GM19035 (cell line): ENCODE results near the gene CACNA1H.
"Not testable (repeated sequence)": the region's sequence is repeated elsewhere in the genome, so short reads cannot be mapped to it uniquely, and the experiment has no call there.

Experiments used
- ATAC-seq: cut with Tn5 transposase; IDR thresholded peaks from one replicate; pipeline ENCODE4 v1.9.1; 2021; ENCODE audit not compliant: unreplicated experiment

Gene CACNA1H

DNA sequence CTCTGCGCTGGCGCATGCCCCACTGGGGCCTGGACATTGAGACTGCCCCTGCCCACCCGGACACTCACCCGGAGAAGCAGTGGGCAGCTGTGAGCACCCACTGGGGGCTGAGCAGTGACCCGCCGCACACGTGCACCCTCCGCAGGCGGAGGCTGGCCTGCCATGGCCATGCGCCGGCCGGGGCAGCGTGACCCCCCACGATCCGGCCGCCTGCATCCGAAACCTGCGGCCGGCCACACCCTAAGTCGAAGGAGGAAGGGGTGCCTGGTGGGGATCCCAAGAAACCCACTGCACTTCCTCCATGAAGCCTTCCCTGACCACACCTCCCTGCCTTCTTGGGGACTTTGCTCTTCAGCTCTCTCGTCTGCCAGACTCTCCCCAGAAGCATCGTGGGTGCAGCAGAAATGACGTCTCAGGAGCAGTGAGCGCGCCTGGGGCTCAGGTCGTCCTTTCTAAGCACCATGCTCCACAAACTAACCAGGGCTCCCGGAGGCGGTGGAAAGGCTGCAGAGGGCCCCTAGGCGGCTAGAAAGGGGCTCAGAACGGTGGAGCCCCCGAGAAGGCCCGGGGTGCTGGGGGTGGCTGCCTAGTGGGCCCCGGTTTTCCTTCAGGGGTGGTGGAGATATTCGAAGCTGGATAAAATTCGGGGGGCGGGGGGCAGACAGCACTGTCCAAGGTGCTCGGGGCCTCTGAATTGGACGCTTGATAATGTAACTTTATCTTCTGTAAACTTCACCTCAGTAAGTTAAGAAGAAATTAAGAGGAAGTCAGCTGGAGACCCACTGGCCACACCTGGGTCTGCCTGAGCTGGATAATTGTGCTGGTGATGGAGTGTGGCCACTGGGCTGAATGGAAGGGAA lies 70.7 kb downstream of the CACNA1H start:
- ATAC-seq = no peak

DNA sequence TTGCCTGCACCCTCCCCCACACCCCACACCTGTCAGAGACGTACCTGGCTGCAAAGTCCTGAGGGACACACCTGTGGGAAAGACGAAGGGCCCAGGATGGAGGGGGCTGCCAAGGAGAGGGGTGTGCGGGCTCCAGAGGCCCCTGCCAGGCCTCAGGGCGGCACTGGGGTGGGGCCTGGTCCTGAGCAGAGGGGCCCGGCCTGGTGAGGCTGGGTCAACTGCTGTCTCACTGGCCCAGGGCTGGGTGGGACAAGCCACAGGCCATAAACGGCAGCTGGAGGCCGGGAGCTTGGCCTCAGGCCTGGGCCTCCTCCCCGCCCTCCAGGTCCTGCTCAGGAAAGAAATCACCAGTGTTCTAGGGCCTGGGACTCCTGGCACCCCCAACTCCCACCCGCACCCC lies 71.7 kb downstream of the CACNA1H start:
- ATAC-seq = no peak

DNA sequence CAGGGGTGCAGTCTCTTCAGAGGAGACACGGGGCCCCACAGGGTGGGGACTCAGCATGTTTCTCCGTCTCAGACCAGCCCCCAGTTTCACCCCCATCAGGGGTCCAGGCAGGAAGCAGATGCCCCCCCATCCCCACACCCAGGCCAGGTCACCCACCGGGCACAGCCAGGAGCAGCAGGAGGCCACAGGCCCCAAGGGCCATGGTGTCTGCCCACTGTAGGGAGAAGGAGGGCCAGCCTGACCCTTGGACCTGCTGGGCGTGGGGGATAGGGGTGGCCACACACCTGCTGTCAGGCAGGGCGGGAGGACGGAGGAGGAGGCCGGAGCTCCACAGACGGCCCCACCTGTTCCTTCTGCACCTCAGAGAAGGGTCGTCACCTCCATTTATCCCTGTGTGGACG lies 72.1 kb downstream of the CACNA1H start, which contains the start of gene TPSG1:
TSS of gene TPSG1 (minus strand) at position 218 of the 401 bp plus-strand sequence. CDS start at position 202, 16 bp downstream.
- ATAC-seq = no peak

DNA sequence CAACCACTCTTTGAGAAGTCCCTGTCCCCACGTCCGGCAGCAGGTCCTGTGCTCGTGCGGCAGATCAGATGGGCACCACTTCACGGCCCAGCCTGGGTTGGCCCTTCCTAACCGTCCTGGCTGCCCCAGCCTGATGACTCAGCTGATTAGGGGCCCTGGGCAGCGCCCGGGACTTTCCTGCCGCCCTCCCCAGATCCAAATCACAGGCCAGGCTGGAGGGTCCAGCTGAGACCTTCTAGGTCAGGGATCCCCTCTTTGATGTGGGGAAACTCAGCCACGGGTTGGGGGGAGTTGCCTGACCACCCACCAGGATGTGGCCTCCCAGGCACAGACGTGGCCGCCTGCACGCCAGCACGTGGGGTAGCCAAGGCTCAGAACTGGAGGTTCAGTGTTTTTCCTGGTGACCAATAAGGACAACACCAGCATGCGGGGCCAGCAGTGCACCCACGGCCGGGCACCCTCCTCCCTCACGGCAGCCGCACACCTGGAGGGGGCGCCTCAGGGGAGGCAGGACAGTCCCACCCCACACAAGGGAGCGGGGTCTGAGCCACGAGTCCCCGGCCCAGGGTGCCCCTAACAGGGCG lies 72.9 kb downstream of the CACNA1H start:
- ATAC-seq = not testable (repeated sequence)

DNA sequence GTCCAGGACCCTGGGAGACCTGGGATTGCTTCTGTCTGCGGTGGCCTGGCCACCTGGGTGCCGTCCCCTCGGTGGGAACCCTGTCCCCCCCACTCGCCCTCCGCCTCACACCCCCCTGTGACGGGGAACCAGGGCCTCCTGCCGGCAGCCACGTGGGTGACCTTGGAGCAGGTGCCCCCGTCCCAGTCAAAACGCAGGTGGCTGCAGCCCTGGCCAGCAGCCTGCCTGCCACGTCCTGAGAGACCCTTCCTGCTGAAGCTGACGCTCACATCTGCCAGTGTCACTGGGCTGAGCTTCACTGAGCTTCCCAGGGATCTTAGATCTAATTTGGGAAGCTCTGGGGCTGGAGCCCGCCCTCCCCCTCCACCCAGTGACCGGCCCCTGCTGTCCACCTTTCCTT lies 73.8 kb downstream of the CACNA1H start:
- not testable (repeated sequence) for ATAC-seq

DNA sequence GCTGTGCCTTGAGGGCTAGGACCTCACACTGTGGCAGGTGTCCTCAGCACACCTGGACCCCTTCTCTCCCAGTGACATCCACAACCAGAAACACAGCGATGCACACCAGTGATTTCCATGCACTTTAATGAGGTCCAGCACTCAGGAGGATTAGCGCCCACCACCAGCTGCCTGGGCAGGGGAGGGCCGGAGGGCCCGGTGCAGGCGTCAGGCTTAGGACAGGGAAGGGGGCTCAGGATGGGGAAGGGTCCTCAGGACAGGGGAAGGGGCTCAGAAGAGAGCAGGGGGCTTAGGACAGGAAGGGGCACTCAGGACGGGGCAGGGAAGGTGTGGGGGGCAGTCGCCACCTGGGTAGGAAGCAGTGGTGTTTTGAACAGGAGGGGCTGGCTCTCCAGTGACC lies 75.3 kb downstream of the CACNA1H start:
- not testable (repeated sequence) for ATAC-seq

DNA sequence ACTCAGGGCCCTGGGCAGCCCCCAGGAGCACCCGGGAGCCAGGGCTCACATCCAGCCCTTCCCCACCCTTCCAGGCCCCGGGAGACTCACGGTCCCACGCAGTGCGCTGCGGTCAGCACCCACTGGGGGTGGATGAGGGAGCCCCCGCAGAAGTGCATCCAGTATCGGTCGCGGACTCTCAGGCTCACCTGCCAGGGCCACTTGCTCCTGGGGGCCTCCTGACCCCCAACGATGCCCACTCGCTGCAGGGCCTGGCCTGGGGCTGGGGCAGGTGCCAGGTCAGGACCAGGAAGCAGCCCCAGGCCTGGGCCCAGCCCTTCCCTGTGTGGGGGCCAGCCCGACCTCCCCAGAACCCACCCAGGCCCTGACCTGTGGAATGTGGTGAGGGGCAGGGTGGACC lies 76.6 kb downstream of the CACNA1H start:
- ATAC-seq = not testable (repeated sequence)

DNA sequence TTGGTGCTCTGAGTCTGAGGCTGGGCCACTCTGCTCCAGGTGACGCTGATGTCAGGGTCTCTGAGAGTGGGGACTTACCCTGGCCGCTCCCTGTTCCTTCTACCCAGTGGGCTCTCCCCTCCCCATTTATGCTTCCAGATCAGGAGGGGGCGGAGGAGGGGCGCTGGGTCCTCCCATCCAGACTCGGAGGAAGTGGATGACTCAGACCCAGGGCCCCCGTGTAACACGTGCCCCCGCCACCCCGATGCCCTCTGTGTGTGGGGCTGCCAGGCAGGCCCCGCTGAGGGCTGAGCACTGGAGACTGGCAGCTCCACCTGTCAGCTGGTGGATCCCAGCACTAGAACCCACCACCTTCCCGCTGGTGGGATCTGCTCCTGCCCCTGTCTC lies 77.2 kb downstream of the CACNA1H start, which contains the start of gene TPSB2:
TSS of gene TPSB2 (minus strand) at position 101 of the 387 bp plus-strand sequence. CDS start 233 bp downstream, outside the sequence.
- not testable (repeated sequence) for ATAC-seq

DNA sequence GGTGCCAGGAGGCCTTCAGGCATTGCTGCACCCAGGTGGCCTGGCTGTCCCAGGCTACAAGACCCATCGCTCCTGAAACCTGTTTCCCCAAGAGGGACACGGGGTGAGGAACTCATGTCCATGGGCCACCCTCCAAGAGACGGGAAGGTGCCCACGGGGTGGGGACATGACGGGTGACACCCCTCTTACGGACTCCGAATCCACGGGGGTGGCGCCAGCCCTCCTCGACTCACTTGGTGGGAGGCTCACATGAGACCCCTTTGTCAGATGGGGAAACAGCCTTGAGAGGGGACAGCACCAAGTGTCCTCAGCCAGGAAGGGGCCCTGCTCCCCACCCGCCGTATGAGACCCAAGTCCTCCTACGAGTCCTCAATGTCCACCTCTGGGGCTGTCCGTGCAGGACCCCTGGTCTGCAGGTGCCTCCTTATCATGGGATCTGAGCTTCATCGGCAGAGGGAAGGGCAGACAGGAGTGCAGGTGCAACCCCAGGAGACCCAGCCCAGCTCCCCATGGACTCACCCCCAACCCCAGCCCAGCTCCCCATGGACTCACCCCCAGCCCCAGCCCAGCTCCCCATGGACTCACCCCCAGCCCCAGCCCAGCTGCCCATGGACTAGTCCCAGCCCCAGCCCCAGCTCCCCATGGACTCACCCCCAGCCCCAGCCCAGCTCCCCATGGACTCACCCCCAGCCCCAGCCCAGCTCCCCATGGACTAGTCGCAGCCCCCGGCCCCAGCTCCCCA lies 77.7 kb downstream of the CACNA1H start:
- not testable (repeated sequence) for ATAC-seq

DNA sequence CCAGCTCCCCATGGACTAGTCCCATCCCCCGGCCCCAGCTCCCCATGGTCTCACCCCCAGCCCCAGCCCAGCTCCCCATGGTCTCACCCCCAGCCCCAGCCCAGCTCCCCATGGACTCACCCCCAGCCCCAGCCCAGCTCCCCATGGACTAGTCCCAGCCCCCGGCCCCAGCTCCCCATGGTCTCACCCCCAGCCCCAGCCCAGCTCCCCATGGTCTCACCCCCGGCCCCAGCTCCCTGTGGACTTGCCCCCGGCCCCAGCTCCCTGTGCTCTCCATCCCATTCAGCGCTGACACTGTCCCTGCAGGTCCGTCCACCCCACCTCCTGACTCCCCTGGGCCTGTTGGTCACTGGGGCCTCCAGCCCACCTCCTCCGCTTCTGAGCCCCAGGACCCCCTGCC lies 78.4 kb downstream of the CACNA1H start:
- ATAC-seq = not testable (repeated sequence)

DNA sequence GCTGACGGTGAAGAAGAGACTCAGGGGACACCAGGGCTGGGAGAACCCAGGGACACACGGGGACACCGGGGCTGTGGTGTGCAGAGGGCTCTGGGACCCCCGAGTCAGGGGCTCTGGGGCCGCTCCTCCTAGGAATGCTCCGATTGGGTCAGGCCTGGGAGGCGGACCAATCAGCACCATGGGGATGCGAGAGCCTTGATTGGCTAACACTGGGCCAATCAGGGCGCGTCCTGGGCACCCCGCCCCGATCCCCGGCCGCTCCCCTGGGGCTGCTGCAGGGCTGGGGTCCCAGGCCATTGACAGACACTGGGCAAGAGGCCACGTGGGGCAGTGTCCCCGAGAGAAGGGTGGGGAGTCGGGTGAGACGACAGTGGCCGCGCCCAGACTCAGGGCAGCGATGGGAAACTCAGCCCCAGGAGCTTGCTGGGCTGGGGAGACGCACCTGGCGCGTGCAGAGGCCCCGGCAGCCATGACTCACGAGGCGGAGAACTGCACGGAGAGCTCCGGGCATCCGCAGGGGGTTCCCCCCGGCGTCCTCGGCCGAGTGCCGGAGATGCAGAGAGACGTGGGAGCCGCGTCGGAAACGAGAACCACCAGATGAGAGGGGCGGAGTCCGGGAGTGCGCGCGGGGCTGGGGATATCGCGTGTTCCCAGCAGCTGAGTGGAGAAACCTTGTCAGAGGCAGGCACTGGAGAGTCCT lies 79.3 kb downstream of the CACNA1H start:
- not testable (repeated sequence) for ATAC-seq

DNA sequence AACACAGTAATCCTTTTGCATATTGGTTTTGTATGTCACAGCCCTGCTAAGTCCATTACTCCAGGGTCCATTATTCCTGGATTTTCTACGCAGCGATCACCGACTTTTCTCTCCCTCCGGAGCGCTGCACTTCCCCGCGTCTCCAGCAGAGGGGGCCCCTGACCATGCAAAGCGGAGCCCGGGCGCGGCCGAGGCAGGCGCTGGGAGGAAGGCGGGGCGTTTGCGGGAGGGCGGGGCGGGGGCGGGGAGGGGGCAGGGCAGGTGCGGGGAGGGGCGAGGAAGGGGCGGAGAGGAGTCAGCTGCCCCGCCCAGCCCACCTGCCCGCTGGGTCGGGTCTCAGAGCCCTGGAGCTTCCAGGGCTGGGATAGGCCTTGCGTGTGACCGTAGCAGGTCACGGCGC lies 83.8 kb downstream of the CACNA1H start:
- ATAC-seq = not testable (repeated sequence)

DNA sequence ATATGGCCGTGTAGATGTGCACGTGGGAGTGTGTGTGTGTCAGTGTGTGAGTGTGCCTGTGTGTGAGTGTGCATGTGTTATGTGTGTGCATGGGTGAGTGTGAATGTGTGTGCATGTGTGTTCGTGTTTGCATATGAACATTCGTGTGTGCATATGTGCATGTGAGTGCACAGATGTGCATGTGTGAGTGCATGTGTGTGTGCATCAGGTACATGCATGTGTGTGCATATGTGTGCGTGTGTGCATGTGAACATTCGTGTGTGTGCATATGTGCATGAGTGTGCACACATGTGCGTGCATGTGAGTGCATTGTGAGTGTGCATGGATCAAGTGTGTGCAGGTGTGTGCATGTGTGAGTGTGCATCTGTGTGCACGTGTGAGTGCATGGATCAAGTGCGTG lies 85.1 kb downstream of the CACNA1H start:
- no peak for ATAC-seq

DNA sequence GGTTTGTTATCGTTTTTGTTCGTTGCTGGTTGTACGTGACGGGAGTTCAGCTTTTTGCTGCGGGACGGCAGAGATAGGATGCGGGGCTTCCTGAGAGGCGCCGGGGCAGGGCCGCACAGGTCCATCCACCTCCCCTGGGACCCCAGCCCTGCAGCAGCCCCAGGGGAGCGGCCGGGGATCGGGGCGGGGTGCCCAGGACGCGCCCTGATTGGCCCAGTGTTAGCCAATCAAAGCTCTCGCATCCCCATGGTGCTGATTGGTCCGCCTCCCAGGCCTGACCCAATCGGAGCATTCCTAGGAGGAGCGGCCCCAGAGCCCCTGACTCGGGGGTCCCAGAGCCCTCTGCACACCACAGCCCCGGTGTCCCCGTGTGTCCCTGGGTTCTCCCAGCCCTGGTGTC lies 86.0 kb downstream of the CACNA1H start:
- ATAC-seq = not testable (repeated sequence)

DNA sequence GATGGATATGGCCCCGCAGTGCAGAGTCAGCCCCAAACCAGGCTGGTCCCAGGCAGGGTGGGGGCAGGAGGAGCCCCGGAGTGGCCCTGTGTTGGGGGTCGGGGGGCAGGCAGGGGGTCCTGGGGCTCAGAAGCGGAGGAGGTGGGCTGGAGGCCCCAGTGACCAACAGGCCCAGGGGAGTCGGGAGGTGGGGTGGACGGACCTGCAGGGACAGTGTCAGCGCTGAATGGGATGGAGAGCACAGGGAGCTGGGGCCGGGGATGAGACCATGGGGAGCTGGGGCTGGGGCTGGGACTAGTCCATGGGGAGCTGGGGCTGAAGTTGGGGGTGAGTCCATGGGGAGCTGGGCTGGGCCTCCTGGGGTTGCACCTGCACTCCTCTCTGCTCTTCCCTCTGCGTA lies 86.7 kb downstream of the CACNA1H start:
- ATAC-seq = not testable (repeated sequence)

DNA sequence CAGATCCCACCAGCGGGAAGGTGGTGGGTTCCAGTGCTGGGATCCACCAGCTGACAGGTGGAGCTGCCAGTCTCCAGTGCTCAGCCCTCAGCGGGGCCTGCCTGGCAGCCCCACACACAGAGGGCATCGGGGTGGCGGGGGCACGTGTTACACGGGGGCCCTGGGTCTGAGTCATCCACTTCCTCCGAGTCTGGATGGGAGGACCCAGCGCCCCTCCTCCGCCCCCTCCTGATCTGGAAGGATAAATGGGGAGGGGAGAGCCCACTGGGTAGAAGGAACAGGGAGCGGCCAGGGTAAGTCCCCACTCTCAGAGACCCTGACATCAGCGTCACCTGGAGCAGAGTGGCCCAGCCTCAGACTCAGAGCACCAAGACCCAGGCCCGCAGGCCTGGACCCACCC lies 87.5 kb downstream of the CACNA1H start, which contains the start of gene TPSAB1:
TSS of gene TPSAB1 (plus strand) at position 270 of the 400 bp plus-strand sequence. CDS start 234 bp downstream, outside the sequence.
- ATAC-seq = not testable (repeated sequence)

DNA sequence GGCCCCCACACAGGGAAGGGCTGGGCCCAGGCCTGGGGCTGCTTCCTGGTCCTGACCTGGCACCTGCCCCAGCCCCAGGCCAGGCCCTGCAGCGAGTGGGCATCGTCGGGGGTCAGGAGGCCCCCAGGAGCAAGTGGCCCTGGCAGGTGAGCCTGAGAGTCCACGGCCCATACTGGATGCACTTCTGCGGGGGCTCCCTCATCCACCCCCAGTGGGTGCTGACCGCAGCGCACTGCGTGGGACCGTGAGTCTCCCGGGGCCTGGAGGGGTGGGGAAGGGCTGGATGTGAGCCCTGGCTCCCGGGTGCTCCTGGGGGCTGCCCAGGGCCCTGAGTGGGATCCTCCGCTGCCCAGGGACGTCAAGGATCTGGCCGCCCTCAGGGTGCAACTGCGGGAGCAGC lies 88.2 kb downstream of the CACNA1H start:
- ATAC-seq = not testable (repeated sequence)

DNA sequence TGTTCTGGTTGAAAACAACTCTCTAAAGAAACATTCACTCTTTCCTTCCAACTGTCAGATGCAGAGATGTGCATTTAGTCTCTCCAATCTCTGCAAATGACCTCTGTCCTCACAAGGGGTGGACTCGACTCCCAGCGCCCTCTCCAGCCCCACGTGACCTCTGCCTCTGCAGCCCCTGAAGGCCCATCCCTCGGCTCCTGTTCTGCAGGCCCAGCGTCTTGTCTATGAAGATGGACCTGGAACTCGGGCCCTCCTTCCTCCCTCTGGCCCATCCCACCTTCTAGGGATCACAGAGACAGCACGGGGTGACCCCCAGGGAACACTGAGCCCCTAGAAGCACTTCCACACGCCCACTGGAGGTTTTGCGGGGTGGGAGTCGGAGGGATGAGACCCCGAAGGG lies 90.5 kb downstream of the CACNA1H start:
- ATAC-seq = not testable (repeated sequence)

DNA sequence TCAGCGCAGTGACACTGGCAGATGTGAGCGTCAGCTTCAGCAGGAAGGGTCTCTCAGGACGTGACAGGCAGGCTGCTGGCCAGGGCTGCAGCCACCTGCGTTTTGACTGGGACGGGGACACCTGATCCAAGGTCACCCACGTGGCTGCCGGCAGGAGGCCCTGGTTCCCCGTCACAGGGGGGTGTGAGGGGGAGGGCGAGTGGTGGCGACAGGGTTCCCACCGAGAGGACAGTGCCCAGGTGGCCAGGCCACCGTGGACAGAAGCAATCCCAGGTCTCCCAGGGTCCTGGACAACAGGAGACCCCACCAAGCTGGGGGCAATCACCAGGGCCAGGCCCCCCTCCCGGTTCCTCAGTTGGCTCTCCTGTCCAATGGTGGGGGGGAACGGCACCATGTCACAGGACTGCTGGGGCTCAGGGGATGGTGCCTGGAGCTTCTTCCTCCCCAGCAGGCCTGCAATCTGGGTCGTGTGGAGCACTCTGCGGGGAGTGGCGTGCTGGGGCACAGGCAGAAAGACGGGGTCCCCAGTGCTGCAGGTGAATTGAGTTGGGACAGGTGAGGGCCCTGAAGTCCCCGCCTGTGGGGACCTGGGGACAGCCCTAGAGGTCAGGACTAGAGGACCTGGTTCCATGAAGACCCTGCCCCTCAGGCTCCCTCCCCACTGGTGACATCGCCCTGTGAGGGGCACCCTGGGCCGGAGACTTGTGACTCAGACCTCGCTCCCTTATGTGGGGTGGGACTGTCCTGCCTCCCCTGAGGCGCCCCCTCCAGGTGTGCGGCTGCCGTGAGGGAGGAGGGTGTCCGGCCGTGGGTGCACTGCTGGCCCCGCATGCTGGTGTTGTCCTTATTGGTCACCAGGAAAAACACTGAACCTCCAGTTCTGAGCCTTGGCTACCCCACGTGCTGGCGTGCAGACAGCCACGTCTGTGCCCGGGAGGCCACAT lies 91.3 kb downstream of the CACNA1H start:
- ATAC-seq = not testable (repeated sequence)

DNA sequence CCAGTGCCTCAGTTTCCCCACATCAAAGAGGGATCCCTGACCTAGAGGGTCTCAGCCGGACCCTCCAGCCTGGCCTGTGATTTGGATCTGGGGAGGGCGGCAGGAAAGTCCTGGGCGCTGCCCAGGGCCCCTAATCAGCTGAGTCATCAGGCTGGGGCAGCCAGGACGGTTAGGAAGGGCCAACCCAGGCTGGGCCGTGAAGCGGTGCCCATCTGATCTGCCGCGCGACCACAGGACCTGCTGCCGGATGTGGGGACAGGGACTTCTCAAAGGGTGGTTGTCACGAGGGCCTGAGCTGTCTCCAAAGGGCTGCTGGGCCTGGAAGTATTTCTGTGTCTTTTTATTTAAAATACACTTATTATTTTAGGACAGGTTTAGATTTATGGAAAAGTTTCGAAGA lies 92.0 kb downstream of the CACNA1H start:
- ATAC-seq = no peak
